Activated CD4-positive, alpha-beta T cell treated with anti-CD3 and anti-CD28 coated beads, Interleukin-2, amount 50 U/mL, for 4 hours (primary cell): ENCODE measurements around the gene RNF2.
"Not testable (repeated sequence)": the region's sequence is repeated elsewhere in the genome, so short reads cannot be mapped to it uniquely, and the experiment has no call there.

Source experiments
- DNase-seq, 2 experiments: peaks; one replicate each; pipeline ENCODE4 v3.0.0-alpha.2; 2020

The RNF2 gene

GRCh38 chr1:185050823-185051451, 5.6 kb downstream of the RNF2 start:
- no peak for DNase-seq

DNA sequence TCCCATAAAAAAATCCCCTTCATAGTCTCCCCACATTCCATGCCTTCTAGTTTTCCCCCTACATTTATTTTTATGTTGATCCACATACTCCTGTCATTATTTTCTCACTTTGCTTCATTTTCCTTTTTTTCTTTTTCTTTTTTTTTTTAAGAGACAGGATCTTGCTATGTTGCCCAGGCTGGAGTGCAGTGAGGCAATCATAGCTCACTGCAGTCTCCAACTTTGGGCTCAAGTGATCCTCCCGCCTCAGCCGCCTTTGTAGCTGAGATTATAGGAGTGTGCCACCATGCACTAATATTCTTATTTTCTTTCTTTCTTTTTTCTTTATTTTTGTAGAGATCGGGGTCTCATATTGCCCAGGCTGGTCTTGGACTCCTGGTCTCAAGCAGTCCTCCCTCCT, 7.8 kb downstream of the RNF2 start:
- no peak for DNase-seq

DNA sequence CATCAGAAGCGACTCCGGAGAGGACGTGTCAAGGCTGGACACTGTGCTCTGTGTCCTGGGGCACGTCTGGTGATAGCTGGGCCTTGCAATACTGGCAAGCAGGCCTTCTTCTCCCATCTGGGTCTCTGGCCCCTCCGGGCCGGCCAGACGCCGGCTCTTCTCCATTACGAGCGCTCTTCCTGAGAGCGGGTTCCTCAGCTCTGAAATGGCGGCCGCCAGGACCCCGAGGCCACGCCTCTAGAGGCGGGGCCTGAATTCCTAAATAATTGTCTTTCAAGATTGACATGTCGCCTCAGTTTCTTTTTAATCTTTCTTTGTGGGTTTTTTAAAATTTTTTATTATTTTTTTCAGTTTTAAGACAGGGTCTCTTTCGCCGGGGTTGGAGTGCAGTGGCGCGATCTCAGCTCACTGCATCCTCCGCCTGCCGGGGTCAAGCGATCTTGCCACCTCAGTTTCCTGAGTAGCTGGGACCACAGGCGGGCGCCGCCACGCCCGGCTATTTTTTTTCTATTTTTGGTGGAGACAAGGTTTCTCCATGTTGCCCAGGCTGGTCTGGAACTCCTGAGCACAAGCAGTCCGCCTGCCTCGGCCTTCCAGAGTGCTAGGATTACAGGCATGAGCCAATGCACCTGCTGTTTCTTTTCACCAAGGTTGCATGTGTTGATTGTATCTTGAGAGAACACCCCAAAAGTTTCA, 9.2 kb downstream of the RNF2 start:
- no peak for DNase-seq

GRCh38 chr1:185058110-185058509, 12.8 kb downstream of the RNF2 start:
- no peak for DNase-seq

GRCh38 chr1:185058876-185059275, 13.5 kb downstream of the RNF2 start:
- no peak for DNase-seq

DNA sequence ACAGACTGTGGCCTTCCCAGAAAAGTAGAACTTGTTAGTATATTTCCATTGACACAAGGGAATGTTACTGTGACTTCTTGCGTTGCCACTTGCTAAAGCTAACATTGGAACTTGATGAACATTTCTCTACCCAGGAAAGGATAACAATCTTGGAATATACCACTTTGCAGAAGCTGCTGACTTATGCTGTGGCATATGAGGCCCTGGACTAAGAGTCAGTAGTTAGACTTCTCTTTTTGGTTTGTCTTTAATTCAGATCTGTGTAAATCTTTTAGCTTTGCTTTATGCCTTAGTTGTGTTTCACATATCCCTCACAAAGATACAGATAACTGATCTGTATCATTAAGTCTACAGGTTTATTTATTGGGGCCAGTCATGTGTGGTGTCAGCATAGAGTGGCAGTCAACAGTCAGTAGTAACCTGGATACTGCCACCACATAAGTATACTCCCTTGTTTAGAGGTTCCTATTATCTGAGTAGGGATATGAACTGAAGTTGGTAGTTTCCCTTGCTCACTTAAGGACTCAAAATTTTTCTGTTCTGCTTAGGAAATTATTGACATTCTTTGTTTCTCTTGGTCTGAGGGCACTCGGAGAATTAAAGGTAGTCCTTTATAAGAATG, 14.7 kb downstream of the RNF2 start:
- DNase-seq = no peak

GRCh38 chr1:185062710-185063370, 17.5 kb downstream of the RNF2 start:
- no peak for DNase-seq

DNA sequence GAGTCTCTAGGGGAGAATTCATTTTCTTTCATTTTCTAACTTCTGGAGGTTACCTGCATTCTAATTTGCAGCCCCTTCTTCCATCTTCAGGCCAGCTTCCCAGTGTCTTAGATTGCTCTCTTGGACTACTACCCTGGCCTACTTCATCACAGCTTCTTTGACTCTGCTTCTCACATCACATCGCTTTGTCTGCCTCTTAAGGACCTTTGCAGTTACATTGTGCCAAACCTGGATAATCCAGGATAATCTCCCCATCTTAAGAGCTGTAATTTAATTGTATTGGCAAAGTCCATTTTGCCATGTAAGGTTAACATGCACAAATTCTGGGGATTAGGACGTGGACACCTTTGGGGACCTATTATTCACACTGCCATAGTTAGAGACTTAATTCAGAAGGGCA, 18.4 kb downstream of the RNF2 start:
- no peak for DNase-seq

- DNase-seq = not testable (repeated sequence)
Observed at GRCh38 chr1:185065006-185065405, 19.6 kb downstream of the RNF2 start.

GRCh38 chr1:185066181-185066580, 20.8 kb downstream of the RNF2 start:
- no peak for DNase-seq

DNA sequence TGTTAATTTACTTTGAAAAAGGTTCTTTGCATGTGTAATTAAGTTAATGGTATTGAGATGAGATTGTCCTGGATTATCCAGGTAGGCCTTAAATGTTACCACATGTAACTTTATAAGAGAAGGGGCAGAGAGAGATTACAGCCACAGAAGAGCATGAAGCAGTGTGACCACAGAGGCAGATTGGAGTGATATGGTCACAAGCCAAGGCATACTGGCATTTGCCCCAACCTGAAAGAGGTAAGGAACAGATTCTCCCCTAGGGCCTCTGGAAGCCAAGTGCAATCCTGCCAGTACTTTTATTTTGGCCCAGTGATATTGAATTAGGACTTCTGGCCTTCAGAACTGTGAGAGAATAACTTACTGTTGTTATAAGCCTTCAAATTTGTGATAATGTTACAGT, 23.0 kb downstream of the RNF2 start:
- DNase-seq = no peak

- no peak for DNase-seq
Observed at GRCh38 chr1:185069202-185069772, 23.9 kb downstream of the RNF2 start.

DNA sequence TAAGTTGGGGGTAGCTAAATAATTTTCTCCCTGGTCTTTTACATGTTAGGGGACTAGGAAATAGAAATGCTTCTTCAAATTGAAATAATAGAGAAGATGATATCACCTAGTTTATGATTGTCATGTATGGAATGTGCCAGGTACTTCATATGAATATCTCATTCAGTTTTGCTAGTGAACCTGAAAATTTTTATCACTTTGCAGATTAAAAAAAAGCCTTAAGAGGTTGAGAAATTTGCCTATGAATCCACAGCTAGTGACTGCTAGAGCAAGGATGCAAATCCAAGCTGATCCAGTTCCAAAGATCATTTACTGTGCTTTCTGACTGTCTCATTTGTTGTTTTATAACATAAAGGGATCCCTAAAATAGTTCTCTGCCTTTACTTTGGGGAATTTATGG, 24.7 kb downstream of the RNF2 start:
- no peak for DNase-seq

GRCh38 chr1:185073725-185074124, 28.4 kb downstream of the RNF2 start:
- no peak for DNase-seq

- no peak for DNase-seq
Observed at GRCh38 chr1:185074307-185074706, 28.9 kb downstream of the RNF2 start.

DNA sequence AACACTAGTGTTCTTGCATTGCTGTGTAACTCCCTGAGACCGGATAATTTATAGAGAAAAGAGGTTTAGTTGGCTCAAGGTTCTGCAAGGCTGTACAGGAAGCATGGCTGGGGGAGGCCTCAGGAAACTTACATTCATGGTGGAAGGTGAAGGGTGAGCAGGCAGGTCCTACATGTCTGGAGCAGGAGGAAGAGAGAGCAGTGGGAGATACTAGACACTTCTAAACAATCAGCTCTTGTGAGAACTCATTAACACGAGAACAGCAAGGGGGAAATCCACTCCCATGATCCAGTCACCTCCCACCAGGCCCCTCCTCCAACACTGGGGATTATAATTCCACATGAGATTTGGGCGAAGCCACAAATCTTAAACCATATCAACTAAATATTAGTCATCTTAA, 30.1 kb downstream of the RNF2 start:
- DNase-seq = no peak

- no peak for DNase-seq
Observed at GRCh38 chr1:185077374-185077773, 32.0 kb downstream of the RNF2 start.

GRCh38 chr1:185080422-185080821, 35.1 kb downstream of the RNF2 start:
- no peak for DNase-seq

DNA sequence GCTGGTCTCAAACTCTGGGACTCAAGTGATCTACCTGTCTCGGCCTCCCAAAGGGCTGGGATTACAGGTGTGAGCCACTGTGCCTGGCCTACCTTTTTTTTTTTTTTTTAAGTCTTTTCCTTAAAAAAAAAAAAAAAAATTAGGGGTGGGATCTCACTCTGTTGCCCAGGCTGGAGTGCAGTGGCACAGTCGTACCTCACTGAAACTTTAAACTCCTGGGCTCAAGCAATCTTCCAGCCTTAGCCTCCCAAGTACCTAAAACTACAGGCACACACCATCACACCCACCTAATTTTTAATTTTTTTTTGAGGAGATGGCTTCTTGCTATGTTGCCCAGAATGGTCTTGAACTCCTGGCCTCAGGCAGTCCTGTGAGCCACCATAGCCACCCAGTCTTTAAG, 38.5 kb downstream of the RNF2 start:
- no peak for DNase-seq

GRCh38 chr1:185087101-185087500, 41.7 kb downstream of the RNF2 start:
- no peak for DNase-seq

DNA sequence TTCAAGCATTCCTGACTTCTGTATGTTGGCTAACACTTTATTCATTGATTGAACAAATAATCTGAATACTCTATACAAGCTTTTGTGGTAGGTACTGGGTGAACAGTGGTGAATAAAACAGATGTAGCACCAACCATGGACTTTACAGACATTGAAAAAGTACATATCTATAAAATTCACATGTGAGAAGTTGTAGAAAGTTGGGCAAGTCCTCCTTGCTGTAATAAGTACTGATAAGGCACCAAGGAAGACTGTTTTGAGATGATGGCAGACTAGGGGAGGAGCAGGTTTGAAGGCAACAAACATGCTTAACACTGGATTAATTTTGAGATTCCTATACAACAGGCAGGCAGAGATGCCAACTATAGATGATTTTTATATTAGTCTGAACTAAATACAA, 42.4 kb downstream of the RNF2 start:
- DNase-seq = no peak

DNA sequence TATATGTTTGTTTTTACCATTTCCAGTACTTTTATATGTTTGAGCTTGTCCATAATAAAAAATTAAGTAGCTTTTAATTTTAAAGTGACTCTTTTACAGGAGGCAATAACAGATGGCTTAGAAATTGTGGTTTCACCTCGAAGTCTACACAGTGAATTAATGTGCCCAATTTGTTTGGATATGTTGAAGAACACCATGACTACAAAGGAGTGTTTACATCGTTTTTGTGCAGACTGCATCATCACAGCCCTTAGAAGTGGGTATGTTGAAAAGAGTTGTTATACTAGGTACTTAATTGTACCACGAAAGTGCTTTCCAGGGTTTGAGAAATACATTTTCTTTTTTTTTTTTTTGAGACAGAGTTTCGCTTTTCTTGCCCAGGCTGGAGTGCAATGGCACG, 46.1 kb downstream of the RNF2 start:
- DNase-seq = no peak

- DNase-seq = no peak
Observed at GRCh38 chr1:185094761-185095160, 49.4 kb downstream of the RNF2 start.

- DNase-seq = no peak
Observed at GRCh38 chr1:185096531-185096930, 51.2 kb downstream of the RNF2 start.
